Hindlimb muscle (tissue), 1 donor: Measurements from ENCODE around the gene C4A. TPM values are rescaled to one million over a fixed set of nuclear protein-coding genes. Genes with fewer than 3 reads are reported as not detected.
"Not testable (repeated sequence)": the region's sequence is repeated elsewhere in the genome, so short reads cannot be mapped to it uniquely, and the experiment has no call there.

Source experiments
- DNase-seq: peaks from one replicate; pipeline ENCODE4 v3.0.0-alpha.2; 2013
- polyA plus RNA-seq: library from polyadenylated mRNA; unstranded; fragments of 120-200 nt; gene quantifications from one replicate; pipeline ENCODE4 v1.2.1, GENCODE V29; 2013; ENCODE audit not compliant: insufficient read length

The C4A gene
- polyA plus RNA-seq, 1 donor = 55.9 TPM

DNA sequence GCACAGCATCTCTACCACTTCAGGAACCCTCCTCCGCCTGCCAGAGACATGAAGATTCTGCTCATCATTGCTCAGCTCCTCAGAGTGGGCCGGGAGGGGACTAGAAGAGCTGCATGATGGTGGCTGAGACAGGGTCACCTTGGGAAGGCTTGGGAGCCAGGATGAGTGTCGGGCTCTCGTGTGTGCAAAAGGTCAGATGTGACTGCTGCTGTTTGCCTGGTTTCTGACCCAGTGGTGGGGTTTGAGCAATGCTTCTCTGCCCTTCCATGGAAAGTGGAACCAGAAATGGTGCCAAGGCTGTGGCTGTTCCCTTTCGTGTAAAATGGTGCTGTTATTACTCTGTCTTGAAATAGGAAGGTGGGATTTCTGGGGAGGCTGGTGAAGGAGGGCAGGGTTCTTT is 859 bp upstream of the C4A start:
- DNase-seq = not testable (repeated sequence)

DNA sequence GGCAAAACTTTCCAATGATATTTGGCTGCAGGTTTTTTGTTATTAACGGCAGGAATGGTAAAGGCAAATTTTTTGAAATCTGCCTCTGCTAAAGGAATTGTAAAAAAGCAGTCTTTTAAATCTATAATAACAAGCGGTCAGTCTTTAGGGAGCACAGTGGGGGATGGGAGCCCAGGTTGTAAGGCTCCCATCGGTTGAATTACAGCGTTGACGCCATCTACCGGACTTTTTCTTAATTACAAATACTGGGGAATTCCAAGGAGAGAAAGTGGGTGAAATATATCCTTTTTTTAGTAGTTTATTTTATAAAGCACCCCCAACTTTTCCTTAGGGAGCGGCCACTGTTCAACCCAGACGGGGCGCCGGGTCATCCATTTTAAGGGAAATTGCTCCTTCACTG is 7.5 kb downstream of the C4A start:
- not testable (repeated sequence) for DNase-seq

- DNase-seq = not testable (repeated sequence)
These were observed 12.6 kb downstream of the C4A start for GRCh38 chr6:31994421-31994820.

DNA sequence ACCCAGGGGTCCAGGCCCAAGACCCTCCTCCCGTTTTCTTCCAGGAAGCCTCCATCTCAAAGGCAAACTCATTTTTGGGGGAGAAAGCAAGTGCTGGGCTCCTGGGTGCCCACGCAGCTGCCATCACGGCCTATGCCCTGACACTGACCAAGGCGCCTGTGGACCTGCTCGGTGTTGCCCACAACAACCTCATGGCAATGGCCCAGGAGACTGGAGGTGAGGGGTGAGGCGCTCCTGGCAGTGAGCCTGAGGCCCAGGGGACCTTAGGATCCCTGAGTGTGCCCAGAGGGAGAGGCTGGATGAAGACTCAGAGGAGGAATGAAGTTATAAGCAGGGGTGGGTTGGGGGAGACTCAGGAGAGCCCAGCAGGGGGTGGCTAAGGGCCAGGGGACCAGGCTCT is 14.5 kb downstream of the C4A start:
- not testable (repeated sequence) for DNase-seq

DNA sequence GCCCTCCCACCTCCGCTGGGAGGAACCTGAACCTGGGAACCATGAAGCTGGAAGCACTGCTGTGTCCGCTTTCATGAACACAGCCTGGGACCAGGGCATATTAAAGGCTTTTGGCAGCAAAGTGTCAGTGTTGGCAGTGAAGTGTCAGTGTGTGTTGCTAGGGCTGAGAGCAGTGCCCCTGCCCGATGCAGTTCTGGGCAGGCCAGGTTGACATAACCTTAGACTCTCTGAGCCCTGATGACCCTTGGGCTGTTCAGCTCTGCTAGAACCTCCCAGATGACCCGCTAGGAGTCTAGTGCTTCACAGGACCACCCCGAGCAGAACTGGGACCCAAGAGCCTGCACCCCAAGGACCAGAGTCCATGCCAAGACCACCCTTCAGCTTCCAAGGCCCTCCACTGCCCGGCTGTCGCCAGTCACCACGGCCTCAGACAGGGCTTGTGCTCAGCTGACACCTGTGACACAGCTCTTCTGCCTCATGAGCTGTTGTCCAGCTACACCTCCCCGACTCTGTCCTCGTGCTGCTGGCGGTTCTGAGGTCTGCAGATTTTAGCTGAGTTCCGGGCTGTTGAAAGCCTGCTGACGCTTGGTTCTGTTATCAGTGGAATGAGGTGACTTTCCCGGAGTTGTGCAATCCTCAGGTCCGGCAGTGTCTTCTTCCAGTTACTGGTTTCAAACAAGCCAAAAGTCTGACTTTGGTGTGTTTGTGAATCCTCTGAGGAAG is 20.9 kb downstream of the C4A start:
- not testable (repeated sequence) for DNase-seq

DNA sequence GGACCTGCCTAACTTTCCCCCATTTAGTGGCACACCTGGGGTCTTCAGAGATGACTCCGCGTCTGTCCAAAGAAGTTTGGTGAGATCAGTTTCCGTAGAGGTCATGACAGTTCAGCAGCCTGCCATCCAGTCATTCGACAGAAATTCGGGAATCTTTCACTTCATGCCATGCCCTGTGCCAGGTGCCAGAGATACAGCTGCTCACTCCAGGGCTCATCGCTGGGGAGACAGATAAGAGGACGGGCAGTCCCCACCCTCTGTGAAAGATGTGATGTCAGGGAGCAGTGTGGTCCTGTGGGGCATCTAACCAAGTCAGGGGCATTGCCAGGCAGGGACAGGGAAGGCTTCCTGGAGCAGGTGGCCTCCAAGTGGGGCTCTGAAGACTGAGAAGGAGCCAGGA is 21.4 kb downstream of the C4A start:
- DNase-seq = not testable (repeated sequence)

DNA sequence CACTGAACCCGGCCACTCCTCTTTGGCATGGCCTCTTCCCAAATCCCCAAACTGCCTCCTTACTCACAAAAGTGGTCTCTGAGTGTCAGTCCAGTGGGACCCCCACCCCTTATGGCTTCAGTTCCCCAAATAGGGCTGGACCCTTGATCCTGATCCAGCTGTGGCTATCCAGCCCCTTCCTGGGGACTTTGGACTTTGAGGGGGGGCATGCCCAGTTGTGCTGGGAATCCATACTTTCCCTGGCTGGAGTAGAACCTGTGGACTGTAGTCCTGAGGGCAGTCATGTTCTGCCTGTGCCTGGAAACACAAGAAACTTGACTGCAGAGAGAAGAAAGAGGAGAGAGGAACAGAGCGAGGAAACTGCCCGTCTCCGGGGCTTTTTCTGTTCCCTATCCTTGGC is 22.5 kb downstream of the C4A start:
- DNase-seq = not testable (repeated sequence)

DNA sequence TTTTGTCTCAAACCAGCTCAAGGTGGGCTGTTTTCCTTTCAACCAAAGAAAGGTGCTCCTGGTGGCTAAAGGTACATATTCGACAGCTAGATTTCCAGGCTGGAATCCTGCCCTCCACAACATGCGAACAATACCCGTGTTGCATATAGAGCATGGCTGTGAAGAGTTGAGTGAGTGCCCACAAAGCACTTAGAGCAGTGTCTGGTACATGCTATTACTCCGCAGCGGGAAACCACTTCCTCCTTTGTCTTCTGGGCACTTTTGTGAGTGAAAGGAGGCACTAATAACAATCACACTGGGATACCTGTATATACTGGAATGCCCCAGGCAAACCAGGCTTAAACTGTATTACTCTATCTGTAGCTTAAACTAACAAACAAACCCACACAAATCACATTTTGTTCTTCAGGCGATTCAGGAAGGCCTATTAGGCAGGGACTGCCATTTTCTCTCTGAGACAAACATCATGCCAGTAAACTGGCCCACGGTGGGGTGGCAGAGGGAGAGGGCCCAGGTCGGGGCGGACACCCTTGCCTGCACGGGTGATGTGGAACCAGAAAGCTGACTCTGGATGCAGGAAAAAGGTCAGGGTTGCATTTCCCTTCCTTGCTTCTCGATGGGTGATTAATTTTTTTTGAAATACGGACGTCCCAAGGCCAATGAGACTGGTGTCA is 23.1 kb downstream of the C4A start:
- DNase-seq = not testable (repeated sequence)

DNA sequence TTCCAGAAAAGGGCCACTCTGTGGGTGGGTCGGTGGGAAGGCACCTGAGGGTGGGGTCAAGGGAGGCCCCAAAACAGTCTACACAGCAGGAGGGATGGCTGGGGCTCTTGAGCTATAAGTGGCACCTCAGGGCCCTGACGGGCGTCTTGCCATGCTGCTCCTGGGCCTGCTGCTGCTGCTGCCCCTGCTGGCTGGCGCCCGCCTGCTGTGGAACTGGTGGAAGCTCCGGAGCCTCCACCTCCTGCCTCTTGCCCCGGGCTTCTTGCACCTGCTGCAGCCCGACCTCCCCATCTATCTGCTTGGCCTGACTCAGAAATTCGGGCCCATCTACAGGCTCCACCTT is 23.7 kb downstream of the C4A start:
- not testable (repeated sequence) for DNase-seq

DNA sequence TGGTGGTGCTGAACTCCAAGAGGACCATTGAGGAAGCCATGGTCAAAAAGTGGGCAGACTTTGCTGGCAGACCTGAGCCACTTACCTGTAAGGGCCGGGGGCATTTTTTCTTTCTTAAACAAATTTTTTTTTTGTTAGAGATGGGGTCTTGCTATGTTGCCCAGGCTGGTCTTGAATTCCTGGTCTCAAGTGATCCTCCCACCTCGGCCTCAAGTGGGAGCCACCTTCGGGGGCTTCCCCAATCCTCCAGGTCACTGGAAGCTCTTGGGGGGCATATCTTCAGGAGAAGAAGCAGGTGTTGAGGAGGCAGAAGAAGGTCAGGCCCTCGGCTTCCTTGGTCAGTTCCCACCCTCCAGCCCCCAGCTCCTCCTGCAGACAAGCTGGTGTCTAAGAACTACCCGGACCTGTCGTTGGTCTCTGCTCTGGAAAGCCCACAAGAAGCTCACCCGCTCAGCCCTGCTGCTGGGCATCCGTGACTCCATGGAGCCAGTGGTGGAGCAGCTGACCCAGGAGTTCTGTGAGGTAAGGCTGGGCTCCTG is 24.2 kb downstream of the C4A start:
- DNase-seq = not testable (repeated sequence)

GRCh38 chr6:32007086-32007485 is 25.2 kb downstream of the C4A start:
- not testable (repeated sequence) for DNase-seq

DNA sequence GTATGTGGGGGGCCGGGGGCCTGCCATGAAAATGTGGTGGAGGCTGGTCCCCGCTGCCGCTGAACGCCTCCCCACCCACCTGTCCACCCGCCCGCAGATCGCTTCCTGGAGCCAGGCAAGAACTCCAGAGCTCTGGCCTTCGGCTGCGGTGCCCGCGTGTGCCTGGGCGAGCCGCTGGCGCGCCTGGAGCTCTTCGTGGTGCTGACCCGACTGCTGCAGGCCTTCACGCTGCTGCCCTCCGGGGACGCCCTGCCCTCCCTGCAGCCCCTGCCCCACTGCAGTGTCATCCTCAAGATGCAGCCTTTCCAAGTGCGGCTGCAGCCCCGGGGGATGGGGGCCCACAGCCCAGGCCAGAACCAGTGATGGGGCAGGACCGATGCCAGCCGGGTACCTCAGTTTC is 26.2 kb downstream of the C4A start:
- not testable (repeated sequence) for DNase-seq

GRCh38 chr6:32008616-32009015 is 26.8 kb downstream of the C4A start:
- DNase-seq = not testable (repeated sequence)

GRCh38 chr6:32009537-32009936 is 27.7 kb downstream of the C4A start:
- DNase-seq = not testable (repeated sequence)

DNA sequence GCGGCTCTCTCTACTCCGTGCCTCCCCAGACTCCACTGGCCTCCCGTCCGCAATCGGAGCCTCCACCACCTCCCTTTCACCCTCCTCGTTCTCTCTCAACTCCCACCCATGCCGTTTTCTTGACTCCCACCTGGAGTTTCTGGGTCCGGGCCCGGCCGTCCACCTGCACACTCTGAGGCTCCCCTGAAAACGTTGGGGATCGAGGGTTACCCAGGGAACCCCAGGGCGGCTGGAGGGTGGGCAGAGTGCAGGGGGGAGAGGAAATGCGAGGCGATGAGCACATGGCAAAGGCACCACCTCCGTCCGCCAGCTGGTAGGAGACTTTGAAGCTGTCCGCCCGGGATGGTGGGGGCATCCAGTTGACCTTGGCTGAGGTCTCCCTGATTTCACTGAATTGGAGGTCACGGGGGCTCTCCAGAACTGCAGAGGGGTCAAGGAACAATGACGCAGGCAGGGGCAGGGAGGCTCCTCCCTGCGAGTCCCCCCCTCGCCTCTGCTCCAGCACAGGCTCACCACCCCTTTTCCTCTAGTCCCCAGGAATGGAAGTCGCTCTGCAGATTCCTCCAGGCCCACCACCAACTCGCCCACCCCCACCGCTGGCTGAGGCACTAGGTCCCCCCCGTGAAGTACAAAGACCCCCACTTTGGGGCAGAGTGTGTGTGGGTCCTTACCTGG is 29.1 kb downstream of the C4A start:
- DNase-seq = not testable (repeated sequence)

DNA sequence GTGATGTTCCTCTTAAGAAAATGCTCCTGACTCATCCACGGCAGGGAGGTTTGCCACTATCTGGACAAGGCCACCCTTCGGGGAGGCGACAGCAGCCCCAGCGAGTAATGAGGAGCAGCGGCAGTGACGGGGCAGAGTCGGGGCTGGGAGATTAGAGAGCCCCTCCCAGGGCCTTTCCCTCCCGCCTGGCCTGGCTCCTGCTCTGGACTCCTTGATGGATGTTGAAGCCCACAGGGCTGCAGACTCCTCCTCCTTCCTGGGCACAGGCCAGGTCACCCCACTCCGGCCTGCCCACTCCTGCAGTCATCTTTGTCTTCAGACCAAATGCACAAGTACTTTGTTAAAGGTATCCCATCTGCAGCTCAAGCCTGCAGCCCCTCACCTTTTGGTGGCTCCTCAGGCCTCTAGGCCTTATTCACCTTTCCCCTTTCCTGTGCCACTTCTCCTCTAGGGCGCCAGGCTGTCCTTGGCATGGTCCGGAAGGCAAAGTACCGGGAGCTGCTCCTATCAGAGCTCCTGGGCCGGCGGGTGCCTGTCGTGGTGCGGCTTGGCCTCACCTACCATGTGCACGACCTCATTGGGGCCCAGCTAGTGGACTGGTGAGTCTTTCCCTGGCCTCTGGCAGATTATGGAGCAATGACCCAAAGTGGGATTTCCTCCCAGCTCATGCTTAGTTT is 31.2 kb downstream of the C4A start:
- DNase-seq = not testable (repeated sequence)

- not testable (repeated sequence) for DNase-seq
These were observed 31.9 kb downstream of the C4A start for GRCh38 chr6:32013738-32014137.

GRCh38 chr6:32014547-32014946 is 32.7 kb downstream of the C4A start, which contains the start of gene C4B:
TSS of gene C4B (plus strand) at chr6:32014795. CDS start at chr6:32014846, 51 bp downstream.
- DNase-seq = not testable (repeated sequence)

DNA sequence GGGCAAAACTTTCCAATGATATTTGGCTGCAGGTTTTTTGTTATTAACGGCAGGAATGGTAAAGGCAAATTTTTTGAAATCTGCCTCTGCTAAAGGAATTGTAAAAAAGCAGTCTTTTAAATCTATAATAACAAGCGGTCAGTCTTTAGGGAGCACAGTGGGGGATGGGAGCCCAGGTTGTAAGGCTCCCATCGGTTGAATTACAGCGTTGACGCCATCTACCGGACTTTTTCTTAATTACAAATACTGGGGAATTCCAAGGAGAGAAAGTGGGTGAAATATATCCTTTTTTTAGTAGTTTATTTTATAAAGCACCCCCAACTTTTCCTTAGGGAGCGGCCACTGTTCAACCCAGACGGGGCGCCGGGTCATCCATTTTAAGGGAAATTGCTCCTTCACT is 40.2 kb downstream of the C4A start:
- DNase-seq = not testable (repeated sequence)

DNA sequence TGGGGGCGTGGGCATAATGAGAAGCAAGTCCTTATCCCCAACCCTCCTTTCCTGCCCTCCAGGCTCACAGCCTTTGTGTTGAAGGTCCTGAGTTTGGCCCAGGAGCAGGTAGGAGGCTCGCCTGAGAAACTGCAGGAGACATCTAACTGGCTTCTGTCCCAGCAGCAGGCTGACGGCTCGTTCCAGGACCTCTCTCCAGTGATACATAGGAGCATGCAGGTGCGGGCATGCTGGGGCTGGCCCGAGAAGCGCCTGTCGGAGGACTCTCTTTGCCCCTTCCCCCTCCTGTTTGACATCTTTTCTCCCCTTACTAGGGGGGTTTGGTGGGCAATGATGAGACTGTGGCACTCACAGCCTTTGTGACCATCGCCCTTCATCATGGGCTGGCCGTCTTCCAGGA is 46.8 kb downstream of the C4A start:
- DNase-seq = not testable (repeated sequence)

GRCh38 chr6:32029553-32029952 is 47.7 kb downstream of the C4A start:
- DNase-seq = not testable (repeated sequence)

DNA sequence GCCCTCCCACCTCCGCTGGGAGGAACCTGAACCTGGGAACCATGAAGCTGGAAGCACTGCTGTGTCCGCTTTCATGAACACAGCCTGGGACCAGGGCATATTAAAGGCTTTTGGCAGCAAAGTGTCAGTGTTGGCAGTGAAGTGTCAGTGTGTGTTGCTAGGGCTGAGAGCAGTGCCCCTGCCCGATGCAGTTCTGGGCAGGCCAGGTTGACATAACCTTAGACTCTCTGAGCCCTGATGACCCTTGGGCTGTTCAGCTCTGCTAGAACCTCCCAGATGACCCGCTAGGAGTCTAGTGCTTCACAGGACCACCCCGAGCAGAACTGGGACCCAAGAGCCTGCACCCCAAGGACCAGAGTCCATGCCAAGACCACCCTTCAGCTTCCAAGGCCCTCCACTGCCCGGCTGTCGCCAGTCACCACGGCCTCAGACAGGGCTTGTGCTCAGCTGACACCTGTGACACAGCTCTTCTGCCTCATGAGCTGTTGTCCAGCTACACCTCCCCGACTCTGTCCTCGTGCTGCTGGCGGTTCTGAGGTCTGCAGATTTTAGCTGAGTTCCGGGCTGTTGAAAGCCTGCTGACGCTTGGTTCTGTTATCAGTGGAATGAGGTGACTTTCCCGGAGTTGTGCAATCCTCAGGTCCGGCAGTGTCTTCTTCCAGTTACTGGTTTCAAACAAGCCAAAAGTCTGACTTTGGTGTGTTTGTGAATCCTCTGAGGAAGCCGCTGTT is 53.6 kb downstream of the C4A start:
- DNase-seq = not testable (repeated sequence)
